Uterus (tissue), 2 donors: ENCODE results near the gene GRAMD1A.

Experiments used
- POLR2A ChIP-seq, 2 donors: fragments of 450-650 bp; IDR thresholded peaks; one replicate each; pipeline ENCODE4 v1.6.1; 2016; ENCODE audit warnings: antibody characterized with exemption in 2 of 2, mild to moderate bottlenecking in 1 of 2, moderate library complexity in 1 of 2
- TF ChIP-seq, protein P1 (sequence below), 4 experiments: fragments of 200-600 bp in 2 of 4; fragments of 450-650 bp in 2 of 4; sonication (generic) in 2 of 4; IDR thresholded peaks; one replicate each; pipeline ENCODE4 v1.5.1; 2016 to 2019; ENCODE audit warnings: antibody characterized with exemption in 4 of 4, mild to moderate bottlenecking in 2 of 4, moderate library complexity in 1 of 4

DNA sequence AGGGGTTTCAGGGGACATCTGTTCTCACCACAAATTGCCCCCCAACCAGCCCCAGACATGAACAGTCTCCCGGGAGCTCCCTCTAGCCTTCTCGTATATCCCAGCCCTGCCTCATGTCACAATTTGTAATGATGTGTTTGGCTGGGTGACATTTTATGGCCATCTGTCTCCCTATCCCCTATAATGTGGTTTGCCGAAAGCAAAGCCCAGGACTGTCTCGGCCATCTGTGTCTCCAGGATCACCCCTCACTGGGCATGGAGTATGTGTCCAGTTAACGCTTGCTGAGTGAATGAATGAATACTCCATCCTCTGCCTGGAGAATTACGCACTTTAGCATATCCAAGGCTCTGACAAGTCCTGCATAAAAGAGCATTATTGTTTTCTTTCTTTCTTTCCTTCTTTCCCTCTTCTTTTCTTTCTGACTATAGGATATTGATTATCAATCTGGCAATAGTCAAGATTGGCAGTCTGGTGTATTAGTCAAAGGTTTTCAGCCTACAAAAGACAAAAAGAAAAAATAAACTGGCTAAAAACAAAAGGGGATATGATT lies 56.5 kb downstream of the GRAMD1A start:
- no peak for TF ChIP-seq POLR2A (IDR thresholded peaks at IDR 0.05)
- TF ChIP-seq, protein P1, sequence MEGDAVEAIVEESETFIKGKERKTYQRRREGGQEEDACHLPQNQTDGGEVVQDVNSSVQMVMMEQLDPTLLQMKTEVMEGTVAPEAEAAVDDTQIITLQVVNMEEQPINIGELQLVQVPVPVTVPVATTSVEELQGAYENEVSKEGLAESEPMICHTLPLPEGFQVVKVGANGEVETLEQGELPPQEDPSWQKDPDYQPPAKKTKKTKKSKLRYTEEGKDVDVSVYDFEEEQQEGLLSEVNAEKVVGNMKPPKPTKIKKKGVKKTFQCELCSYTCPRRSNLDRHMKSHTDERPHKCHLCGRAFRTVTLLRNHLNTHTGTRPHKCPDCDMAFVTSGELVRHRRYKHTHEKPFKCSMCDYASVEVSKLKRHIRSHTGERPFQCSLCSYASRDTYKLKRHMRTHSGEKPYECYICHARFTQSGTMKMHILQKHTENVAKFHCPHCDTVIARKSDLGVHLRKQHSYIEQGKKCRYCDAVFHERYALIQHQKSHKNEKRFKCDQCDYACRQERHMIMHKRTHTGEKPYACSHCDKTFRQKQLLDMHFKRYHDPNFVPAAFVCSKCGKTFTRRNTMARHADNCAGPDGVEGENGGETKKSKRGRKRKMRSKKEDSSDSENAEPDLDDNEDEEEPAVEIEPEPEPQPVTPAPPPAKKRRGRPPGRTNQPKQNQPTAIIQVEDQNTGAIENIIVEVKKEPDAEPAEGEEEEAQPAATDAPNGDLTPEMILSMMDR (IDR thresholded peaks at IDR 0.05) = no peak
